HG02571 (cell line): ENCODE results near the gene FSTL5.

ENCODE experiments used
- ATAC-seq: cut with Tn5 transposase; IDR thresholded peaks from one replicate; pipeline ENCODE4 v1.9.1; 2021; ENCODE audit warnings: mild to moderate bottlenecking, moderate library complexity; ENCODE audit not compliant: unreplicated experiment

The FSTL5 gene

GRCh38 chr4:161717084-161717483, 446.7 kb downstream of the FSTL5 start:
- no peak for ATAC-seq

GRCh38 chr4:161714931-161715330, 448.9 kb downstream of the FSTL5 start:
- no peak for ATAC-seq

GRCh38 chr4:161714022-161714751, 449.6 kb downstream of the FSTL5 start:
- ATAC-seq, result no peak

- ATAC-seq, result no peak
Observed at GRCh38 chr4:161704653-161705052, 459.1 kb downstream of the FSTL5 start.

- no peak for ATAC-seq
Observed at GRCh38 chr4:161704040-161704439, 459.8 kb downstream of the FSTL5 start.

- no peak for ATAC-seq
Observed at GRCh38 chr4:161702287-161702686, 461.5 kb downstream of the FSTL5 start.

GRCh38 chr4:161696944-161697343, 466.9 kb downstream of the FSTL5 start:
- no peak for ATAC-seq

- ATAC-seq, result no peak
Observed at GRCh38 chr4:161680146-161680545, 483.7 kb downstream of the FSTL5 start.

- no peak for ATAC-seq
Observed at GRCh38 chr4:161664740-161665139, 499.1 kb downstream of the FSTL5 start.

- no peak for ATAC-seq
Observed at GRCh38 chr4:161663844-161664243, 500.0 kb downstream of the FSTL5 start.

- ATAC-seq, result no peak
Observed at GRCh38 chr4:161658676-161659075, 505.1 kb downstream of the FSTL5 start.

GRCh38 chr4:161657616-161658015, 506.2 kb downstream of the FSTL5 start:
- no peak for ATAC-seq

- ATAC-seq, result no peak
Observed at GRCh38 chr4:161656594-161656993, 507.2 kb downstream of the FSTL5 start.

- no peak for ATAC-seq
Observed at GRCh38 chr4:161655148-161655547, 508.7 kb downstream of the FSTL5 start.

- no peak for ATAC-seq
Observed at GRCh38 chr4:161653697-161654096, 510.1 kb downstream of the FSTL5 start.

- no peak for ATAC-seq
Observed at GRCh38 chr4:161651586-161651985, 512.2 kb downstream of the FSTL5 start.

GRCh38 chr4:161650812-161651211, 513.0 kb downstream of the FSTL5 start:
- ATAC-seq, result no peak

GRCh38 chr4:161647757-161648156, 516.0 kb downstream of the FSTL5 start:
- ATAC-seq, result no peak

- no peak for ATAC-seq
Observed at GRCh38 chr4:161642708-161643107, 521.1 kb downstream of the FSTL5 start.

GRCh38 chr4:161629694-161630441, 533.9 kb downstream of the FSTL5 start:
- no peak for ATAC-seq

- no peak for ATAC-seq
Observed at GRCh38 chr4:161604516-161605300, 559.1 kb downstream of the FSTL5 start.

GRCh38 chr4:161601011-161601410, 562.8 kb downstream of the FSTL5 start:
- ATAC-seq, result no peak
